ENCODE data around the gene CRAT.

The CRAT gene

DNA sequence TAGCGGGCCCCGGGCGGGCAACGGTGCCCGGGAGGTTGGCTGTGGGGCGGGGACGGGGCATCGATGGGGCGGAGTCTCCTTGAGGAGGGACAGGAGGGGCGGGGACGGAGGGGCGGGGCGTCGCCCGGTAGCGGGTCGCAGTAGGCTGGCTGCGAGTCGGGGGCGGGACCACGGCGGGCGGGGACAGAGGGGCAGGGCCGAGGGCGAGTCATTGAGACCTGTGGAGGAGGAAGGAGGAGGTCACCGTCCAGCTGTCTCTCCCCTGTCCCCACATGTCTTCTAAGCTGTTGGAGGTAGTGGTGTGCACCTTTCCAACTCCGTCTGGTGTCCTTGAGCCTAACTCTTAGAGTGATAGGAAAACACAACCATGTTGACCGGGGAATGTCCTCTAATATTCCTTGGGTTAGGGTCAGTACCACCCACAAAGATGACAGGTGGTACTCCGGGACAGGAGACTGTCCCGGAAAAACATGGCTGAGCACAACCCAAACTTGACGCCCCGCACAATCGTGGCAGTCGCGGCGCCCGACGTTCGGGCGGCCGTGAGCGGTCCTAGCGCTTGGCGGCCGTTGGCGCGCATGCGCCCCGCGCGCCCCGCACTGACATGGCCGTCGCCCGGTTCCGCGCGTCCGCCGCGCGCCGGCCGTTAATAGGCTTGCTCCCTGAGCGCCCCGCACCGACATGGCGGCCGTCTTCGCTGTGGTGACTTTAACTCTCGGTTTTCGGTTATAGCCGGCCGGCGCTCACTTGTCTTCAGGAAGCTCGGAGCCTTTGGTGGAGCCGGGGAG is at the start of gene CRAT, which contains the start of gene PTPA:
TSS of gene CRAT (minus strand) at position 54 of the 788 bp plus-strand sequence. CDS start 284 bp downstream, outside the sequence.
TSS of gene PTPA (plus strand) at position 676 of the 788 bp plus-strand sequence. CDS start 186 bp downstream, outside the sequence.
- DNase-seq: peak; percentile 68 to 99 (median 95)

DNA sequence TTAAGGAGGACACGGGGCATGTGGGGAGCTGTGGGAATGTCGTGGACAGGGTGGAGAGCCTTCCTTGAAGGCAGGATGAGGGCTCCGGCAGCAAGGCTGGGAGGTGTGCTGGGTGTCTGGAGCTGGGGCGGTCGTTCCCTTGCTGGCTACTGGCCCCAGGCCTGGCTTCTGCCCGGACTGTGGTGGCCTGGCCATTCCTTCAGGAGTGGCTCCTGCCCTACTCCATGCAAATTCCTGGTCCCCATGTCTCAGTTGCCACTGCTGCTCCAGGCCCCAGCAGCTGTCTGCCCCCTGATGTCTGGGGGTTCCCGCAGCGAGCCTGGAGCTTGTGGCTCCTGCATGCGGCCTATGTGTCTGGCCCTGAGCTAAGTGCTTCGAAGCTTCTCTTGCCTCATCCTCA is 45.6 kb upstream of the CRAT start:
- DNase-seq: no peak

DNA sequence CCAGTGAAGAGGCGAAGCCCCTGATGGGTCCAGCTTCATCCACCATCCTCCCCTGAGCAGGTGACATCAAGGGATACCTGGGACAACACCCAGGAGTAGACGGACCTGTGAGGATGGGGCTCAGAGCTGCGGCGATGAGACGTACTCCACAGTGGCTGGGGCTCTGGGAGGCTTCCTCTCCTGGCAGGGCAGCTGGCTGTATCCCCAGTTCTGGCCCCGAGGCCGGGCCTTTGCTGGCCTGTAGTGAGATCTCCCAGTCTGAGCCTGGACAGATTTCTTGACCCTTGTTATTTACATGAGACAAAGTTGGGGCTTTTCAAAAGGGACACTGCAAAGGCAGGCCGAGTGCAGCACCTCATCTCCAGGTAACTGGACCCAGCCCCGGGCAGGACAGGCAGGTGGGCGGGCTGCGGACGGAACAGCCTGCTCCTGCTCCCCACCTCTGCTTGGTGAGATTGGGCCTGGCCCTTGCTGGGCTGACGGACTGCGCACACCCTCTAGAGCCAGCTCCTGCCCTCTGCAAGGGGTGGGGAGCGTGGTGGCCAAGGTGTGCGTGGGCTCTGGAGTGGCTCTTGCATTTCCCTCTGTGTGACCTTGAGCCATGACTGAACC is 44.4 kb upstream of the CRAT start:
- DNase-seq: no peak

DNA sequence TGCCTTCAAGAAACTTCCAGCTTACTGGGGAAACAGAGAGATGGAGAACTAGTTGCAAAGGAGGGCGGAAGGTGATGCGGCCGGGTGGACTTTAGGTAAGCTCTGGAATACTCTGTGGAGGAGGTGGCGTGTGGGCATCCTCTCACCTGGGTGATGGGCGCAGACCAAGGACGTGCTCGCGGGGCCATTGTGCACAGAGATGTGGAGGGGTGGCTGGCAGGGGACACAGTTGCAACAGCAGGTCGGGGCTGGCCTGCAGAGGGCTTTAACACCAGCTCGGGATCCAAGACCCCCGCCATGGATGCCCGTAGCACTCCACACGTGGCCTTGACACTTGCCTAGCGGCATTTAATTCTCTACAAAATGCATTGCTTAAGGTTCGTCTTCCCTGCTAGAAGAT is 40.9 kb upstream of the CRAT start:
- DNase-seq: no peak

DNA sequence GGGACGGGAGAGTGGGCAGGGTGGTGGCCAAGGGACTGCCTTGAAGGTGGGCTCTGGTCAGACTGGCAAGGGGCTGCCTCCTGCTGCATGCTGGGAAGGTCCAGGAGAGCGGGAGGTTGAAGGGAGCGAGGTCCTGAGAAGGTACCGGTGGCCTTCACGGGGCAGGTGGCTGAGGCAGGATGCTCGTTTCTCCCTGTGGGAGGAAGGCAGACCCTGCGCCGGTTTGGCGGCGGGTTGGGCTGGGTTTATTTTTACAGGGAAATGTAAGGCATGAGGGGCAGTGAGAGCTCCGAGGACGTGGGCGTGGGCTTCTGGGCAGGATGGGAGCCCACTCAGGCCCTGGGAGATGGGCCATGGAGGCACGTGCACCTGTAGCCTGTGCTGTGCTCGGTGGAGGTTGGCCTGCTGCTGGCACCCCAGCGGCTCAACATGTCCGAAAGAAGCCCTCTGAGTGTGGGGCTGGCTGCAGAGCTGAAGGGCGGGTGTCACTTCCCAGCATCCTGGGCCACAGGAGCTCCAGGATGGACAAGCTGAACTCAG is 40.1 kb upstream of the CRAT start:
- no peak for DNase-seq

DNA sequence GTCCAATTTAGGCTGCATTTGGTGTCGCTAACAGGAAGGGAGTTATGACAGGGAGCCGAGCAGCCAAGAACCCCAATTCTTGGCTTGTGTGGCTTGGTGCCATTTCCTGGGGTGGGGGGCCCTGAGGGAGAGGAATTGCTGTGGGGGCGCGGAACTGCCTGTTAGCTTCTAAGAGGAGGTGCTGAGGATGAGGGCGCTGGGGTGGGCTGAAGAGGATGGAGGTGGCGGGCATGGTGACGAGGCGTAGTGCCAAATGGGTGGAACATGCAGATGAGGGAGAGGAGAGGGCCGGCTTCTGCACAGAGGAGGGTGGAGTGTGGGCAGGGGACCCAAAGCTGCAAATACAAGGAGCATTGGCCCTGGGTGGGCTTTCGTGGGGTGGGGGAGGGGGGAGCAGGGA is 39.5 kb upstream of the CRAT start:
- no peak for DNase-seq

DNA sequence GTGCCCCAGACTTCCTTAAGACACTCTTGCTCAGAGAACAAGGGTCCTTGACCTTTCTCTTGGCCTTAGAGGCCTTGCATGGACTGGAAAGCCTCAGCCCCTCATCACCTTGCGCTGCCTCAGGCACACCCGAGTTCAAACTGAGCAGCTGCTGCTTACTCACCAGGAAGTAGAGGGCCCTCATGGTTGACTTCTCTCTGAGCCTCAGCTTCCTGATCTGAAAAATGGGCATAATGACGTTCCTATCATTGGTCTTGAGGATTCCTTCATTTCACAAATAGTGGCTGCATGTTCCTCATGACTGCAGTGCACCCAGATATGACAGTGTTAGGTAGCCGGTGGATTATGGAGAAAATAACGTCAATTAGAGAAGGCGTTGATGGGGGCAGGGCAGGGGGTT is 38.8 kb upstream of the CRAT start:
- no peak for DNase-seq

DNA sequence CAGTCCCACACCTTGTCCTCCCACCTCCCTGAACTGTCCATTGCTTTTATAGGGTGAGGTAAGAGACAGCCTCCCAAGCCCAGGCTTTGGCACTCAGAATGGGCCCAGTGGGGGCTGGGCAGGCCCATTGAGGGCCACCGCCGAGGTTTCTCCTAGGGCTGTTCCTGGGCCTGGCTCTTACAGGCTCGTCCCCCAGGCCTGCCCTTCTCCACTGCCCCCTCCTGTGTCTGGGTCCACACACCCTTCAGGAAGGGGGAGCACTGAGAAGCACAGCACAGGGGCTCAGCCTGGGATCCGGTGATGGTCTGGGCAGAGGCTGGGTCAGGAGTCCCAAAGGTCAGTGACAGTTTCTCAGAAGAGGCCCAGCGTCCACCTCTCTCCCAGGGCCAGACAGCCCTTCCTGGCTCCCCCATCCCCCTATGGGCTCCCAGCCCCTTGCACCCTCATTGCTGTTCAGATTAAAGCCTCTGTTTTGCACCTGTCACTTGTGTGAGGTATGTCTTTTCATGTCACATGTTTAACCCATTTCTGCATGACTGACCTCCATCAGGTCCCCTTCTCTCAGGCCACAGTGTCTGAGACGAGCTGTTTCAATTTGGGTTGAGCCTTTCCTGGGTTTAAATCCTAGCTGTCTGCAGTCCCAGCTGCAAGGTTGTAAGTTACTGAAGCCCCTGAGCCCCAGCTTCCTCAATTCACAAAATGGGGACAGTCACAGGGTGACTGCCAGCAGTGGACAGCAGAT is 38.0 kb upstream of the CRAT start:
- no peak for DNase-seq

DNA sequence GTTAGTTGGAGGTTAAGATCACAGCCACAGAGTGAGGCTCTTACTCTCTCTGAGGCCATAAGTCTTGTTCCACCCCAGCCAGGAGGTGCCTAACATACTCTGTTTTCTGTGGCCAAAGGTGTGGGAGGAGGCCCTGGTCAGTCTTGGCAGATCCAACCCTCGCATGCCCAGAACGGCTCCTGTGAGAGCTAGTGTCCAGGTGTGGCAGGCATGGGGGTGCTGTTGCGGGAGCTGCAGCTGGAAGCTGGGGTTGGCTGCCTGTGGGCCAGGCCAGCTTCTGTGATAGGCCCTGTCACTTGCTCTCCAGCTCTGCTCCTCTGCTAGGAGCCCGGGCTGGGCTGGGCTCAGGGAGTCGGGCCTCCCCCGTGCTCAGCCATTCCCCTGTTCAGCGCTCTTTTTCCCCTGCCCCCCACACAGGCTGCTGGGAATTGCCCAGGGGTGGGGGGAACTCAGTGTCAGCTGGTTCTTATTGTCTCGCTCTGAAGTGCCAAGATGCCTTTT is 35.9 kb upstream of the CRAT start:
- peak in 31 of 56 donors; percentile 7 to 65 (median 28) for DNase-seq

DNA sequence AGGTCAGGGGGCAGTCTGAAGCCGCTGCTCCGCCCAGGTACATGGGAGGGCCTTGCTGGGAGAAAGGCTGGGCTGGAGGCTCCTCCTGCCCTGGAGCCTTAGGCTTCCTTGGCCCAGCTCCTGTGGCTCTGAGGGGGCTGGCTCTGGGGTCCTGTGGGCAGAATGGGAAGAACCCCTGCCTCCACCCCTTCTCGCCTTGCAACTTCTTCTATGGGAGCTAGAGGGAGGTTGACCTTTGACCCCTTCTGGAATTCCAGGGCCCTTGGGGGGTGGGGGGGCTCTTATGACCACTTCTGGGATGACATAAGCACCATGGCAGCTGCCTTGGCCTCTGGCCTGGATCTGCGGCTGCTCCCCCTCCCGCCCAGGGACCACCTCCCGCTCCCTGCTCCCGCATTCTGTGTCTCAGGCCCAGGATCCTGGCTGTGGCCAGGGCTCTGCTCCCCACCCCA is 35.3 kb upstream of the CRAT start:
- DNase-seq: no peak

DNA sequence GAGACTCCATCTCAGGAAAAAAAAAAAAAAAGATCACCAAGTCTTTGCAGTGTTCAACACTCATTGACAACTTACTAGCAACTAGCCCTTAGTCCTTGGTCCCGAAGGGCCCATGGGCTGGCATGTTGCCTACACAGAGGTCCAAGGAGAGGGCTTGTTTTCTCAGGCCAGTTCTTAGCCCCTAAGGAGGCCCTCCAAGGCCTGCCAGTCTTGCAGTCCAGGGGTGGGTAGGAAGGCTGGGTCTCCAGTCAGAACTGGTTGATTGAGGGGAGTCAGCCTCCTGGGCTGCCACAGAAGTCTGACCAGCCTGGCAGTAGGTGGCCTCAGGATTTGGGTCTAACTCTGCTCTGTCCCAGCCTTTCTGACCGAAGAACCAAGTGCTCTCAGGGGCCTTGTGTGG is 34.7 kb upstream of the CRAT start:
- no peak for DNase-seq

DNA sequence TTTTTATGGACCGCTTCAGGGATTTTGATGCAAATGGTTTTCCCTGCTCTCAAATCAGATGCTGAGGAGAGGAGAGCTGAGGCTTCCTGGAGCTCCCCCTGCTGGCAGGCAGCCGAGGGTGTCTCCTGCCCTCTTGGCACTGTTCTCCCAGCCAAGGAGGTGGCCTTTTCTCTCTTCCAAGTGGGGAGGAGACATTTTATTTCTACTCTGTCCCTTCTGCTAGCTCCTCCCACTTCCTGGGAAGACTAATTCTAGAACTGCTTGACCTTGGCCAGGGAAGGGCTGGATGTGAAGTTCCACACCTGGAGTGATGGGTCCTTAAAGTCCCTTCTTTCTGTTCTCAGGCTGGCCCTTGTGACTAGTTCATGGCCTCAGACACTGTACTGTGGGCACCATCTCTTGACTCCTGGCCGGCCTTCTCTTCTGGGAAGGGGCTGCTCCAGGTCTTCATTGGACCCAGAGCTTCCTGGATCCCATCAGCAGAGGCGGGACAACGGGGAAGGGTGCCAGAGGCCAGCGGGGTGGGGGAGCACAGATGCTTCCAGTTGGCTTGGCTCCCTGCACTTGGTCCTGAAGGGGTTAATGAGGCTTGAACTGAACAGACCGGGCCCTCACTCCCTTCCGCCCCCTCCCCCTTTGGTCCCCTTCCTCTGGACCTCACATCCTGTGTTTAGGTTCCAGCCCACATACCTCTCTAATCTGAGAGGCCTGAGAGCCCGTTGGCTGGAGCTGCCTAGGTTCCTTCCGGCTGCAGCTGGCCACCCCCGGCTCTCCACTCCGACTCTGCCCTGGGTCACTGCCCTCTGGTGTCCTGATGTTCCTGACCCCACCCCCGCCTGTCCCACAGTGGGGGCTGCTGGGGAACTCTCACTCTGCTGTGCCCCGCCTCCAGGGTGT is 32.7 kb upstream of the CRAT start:
- DNase-seq: peak in 49 of 56 donors; percentile 10 to 89 (median 60)

DNA sequence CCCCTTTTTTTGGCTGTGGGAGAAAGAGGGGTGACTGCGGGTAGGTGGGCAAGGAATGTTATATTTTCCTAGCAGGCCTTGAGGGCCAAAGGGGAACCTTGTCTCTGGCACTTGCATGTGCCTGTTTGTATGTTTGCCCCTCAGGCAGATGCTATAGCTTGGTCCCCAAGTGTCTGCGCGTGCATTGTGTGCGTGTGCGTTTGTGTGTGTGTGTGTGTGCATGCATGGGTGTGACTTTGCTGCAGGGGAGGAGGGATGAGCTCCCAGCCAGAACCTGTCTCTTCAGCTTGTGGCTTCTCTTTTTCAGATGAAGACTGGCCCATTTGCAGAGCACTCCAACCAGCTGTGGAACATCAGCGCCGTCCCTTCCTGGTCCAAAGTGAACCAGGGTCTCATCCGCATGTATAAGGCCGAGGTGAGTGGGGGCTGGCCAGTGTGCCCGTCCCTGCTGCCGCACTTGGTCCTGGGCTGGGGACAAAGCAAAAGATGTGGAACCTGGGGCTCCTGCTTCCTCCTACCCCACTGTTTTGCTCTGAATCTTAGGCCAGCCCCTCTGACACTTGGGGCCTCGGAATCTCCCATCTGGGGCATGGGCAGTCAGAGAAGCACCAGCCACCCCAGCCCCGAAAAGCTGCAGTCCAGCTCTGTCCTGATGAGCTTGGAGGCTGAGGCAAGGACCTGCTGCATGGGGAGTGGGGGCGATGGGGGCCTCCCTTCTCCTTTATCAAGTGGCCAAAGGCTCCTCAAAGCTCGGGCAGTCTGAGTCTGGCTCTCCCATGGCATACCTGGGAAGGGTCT is 31.7 kb upstream of the CRAT start:
- peak in 1 of 56 donors; percentile 39 for DNase-seq

DNA sequence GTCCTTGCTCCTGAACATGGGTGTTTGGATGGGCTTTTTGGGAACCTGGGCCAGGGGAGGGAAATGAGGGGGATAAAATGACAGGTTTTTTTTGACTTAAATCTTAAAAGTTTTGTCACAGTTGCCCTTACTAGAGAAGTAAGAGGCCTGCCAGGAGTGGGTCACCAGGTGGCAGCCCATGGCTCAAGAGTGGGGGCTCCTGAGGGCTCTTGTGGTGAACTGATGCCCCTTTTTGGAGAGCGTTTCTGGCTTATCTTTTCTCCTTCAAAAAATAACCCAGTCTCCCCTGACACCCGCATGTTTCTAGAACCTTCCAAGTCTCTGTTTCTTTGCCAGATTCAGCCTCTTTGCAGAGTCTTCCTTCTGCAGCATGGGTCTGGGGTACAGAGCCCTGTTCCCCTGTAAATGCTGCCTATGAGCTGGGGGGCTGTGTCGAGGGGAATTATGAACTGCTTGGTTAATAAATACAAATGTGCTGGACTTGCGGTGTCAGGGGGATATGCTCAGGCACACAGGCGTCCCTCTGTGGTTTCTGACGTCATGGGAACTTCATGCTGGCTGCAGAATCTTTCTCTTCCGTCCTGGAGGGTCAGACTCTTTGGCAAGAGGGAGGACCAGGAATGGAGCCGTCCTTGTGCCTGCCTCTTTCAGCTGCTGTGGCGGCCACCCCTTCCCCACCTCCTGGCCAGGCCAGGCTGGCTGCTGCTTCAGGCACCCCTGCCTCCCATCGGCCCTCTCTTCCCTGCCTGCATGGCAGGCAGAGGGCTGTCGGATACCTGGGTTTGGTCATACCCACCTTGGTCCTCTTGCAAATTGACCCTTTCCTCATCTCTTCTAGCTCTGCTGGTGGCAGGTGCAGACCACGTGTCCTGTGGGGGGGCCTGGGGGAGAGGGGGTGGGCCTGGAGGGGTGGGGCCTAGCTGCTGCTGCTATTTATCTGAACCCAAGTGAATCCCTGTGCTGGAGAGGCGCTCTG is 30.8 kb upstream of the CRAT start:
- peak in 32 of 56 donors; percentile 14 to 66 (median 32) for DNase-seq

DNA sequence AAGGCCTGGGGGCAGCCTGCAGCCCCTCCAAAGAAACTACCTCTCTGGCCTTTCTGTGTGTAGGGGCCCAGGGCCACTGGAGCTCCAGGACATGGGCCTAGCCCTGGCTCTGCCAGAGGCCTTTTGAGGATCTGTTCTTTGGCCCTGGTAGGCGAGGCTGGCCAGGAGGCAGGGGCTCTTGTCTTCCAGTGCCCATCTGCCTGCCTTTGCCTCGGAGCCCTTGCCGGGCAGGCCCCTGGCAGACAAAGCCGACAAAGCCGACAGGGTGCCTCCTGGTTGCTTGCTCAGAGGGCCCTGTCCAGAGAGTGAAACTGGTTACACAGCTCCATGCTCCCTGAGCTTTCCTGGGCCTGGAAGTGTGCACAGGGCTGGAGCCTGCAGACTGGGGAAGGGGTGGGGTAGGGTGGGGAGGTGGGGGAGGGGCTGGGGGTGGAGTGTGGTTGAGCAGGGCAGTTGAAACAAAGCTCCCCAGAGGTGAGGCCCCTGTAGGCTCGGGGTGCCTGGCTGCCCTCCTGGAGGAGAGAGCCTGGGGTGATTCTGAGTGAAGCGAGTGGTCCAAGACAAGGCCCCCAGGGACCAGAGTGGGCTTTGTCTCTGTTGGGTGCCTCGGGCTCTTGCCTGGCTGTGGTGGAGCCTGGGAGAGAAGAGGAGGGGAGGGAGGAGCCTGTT is 29.9 kb upstream of the CRAT start:
- DNase-seq: peak in 35 of 56 donors; percentile 11 to 79 (median 53)

DNA sequence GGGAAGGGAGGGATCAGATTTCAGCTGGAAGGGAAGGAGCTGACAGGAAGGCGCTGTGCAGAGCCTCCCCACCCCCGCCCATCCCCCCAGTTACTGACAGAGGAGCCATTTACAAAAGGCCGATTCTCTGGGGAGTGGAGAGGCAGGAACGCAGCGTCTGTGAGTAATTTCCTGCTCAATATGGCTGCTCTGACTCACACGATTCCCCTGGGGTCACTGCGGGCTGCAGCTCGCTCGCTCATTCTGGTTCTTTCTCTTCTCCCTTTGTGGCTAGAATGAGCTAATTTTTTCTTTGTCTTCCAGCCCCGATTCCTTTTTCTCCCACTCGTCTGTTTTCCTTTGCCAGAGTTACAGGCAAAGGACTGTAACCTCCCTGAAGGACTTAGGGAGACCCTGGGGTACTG is 29.4 kb upstream of the CRAT start:
- DNase-seq: peak; percentile 49 to 94 (median 84)

DNA sequence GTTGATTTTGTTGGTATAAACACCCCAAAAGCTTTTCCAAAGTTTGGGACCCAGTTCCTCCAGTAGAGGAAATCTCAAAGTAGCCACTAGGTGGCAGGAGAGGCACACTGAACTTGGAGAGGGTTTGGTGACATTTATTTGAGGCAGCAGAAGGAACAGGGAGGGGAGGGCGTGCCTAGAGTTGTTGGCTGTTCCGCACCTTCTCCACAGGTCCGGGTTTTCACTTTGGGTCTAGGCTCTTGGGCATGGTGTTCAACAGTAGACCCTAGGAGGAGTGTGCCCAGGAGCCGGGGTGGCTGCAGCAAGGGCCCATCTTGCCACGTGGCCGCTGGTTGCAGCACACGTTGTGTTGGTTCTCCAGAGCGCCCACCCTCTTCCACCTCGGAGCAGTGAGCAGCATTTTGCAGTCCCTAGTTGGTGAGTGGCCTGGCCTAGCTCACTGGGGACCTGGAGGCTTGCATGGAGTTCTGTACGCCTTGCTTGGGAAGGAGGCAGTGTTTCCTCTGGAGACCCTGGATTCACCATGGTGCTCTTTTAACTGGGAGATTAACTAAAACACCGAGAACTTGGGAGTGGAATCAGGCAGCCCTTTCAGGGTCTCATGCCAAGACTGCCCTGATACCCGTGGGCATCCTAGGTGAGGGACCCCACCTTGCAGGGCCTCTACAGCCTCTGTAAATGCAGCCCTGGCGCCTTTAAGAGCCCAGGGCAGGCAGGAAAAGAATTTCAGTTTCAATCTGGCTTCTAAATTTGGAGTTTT is 28.8 kb upstream of the CRAT start:
- DNase-seq: peak in 52 of 56 donors; percentile 28 to 86 (median 72)

Data from nucleus accumbens (tissue), 56 donors.